Stimulated activated CD8-positive, alpha-beta memory T cell treated with anti-CD3 and anti-CD28 coated beads, Interleukin-4, amount 100 ng/mL, for 1 hour (primary cell): ENCODE data around the gene FERMT3.

Experiments used
- DNase-seq, 2 donors: peaks; one replicate each; pipeline ENCODE4 v3.0.0-alpha.2; 2020; ENCODE audit warnings: low read depth in 2 of 2, low spot score in 1 of 2

FERMT3 gene

DNA sequence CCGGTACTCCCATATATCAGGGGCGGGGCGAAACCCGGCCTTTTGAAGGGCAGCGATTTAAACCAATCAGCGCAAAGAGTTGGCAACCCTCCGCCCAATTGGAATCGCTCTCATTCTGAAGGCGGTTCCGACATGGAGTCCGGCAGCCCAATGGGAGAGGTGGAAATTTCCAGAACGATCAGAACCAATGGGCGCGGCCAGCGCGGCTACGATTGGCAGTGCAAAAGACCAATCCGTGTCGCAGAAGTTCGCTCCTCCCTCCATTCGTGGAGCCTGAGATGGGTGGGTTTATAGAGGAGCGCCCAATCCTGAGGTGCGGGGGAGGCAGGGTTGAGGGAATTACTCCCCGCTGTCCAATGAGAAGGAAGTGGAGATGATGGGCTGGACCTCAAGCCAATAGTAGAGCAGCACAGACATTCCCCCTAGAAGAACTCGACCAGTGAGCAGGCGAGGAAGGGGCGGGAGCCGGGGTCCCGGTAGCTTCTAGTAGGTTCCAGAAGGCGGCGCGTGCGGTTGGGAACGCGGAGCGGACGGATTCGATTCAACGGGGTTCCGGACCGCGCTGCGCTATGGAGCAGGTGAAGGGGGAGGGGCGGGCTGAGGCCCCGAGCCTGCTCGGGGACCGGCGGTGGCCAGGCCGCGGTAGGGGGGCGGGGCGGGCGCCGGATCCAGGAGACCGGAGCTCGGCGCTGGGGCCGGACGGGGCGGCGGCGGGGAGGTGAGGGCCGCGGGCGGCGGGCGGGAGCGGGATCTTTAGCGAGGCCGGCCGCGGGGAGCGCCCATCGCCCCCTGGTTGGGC is 20.6 kb upstream of the FERMT3 start, which contains the start of gene STIP1:
Gene STIP1, plus strand, starts transcription at position 479 of the 799 bp plus-strand sequence. Its CDS starts 91 bp downstream, at position 570.
- peak; percentile 95 to 97 for DNase-seq

DNA sequence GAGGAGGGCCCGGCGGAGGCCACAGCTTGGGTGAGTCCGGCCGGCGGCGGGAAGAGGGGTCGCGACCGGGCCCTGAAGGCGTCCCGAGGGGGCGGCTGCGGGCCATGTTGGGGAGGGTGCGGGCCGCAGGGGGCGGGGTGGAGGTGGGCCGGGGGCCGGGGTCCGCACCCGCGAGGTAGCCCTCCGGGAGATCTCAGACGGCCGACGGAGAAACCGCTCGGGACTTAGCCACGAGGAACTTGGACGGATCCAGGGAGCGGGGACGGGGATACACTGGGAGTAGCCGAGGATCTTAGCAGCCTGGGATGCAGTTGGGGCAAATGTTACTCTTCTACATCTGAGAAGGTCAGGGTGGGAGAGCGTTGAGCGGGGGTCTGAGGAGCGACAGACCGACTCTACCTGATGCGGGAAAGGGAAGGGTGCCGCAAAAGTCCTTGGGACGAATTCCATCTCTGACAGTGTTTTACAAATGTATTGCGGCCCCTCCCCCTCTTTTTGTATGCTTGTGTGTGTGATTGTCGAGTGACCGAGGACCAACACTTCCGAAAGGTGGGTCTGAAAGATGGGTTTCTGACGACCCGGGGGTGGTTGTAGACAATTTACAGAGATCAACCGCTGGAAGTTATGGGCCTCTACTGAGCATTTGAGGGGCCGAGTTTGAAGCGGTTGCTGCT is 19.9 kb upstream of the FERMT3 start:
- DNase-seq, result no peak

DNA sequence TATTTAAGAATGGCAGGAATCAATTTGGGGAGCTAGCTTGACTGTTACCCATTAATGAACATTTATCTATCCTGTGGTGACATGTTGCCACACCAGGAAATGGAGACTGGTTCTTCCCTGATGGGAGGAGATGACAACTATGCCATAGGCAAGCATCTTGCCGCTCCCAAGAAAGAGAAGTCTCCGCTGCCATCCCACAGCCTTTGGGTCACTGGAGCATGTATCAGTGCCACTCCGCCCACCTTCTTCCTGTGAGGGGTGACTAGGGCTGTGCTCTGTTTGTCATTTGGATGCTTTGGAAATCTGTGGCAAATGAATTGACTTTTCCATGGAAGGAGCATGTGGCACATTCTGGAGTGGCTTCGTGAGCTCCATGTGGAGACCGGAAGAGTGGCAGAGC is 14.1 kb upstream of the FERMT3 start:
- DNase-seq, result no peak

DNA sequence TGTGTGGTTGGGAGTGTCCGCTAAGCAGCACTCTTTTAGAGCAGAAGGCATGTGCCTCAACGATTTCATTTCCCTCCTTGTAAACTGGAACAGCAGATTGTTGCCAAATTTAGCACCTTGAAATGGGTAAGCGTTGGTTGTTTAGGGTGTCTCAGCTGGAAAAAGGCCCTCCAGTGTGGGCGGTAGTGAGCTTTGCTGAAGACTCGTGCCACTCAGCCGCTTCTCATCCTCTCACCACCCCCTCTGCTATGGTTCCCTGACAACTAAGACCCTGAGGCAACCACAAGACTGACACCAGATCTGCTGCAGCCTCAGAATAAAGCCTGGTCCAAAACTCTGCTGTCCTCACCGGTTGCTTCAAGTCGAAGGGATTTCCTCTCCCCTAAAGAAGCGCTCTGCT is 9.9 kb upstream of the FERMT3 start:
- no peak for DNase-seq

DNA sequence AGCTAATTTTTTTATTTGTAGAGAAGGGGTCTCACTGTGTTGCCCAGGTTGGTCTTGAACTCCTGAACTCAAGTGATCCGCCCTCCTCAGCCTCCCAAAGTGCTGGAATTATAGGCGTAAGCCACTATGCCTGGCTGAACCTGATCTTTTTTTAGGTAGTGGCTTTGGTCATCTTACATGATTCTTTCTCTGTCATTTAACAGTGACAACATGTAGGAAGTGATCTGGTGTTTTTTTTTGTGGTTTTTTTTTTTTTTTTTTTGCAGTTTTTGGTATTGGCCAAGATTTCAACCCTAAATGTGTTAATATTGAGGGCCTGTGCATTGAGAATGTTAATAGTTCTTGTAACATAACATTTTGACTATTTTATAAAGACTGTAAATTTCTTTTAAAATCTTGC is 8.0 kb upstream of the FERMT3 start:
- DNase-seq, result no peak

DNA sequence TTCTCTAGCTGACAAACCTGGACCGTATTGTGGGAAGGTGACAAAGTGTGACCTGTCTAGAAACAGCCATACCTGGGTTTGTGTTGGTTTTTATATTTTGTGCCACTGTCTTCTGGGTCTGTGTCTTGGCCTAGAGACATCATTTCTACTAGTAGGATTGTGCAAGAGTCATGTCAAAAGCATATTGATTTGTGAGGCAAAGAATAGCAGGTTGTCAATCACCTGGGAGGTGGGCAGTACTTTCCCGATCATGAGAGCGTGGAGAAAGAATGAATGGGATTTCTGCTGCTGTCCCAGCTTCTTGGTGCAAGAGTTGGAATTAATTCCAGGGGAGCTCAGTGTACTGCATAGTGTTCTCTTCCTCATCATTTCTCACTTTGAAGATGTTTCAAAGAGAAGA is 5.0 kb upstream of the FERMT3 start:
- no peak for DNase-seq

DNA sequence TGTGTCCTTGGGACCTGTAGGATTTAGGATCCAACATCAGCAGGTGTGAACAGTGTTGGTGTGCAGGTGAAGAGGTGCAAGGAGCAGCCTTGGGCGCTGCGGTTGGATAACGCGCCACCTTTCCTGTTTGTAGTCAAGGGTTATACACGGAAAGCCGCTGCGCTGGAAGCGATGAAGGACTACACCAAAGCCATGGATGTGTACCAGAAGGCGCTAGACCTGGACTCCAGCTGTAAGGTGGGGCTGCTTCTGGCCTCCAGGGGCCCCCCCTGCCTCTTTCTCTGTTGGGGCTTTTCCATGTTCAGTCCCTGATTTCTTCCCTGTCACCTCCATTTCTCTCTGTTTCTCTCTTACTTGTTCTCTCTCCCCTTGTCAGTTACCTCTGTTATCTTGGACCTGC is 3.5 kb upstream of the FERMT3 start:
- DNase-seq, result no peak

DNA sequence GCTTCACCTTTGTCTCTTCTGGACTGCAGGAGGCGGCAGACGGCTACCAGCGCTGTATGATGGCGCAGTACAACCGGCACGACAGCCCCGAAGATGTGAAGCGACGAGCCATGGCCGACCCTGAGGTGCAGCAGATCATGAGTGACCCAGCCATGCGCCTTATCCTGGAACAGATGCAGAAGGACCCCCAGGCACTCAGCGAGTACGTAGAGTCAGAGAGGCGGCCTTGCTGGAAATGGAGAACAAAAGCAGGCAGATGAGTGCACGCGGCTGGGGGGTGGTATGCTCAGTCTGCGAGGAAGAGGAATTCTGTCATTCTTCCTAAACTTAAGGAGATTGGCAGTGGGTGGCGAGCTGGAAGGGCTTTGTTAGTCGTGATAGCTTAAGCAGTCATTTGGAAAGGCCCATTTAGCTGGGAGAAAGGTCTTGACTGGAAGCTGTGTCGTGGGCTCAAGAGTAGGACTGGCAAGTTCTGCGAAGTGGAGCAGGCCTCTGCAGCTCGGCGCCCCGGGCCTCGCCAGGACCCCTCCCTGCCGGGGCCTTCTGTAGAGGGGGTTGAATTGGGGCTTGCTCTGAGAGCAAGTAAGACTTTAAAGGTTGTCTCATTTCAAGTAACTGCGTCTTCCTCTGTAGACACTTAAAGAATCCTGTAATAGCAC is 3.0 kb upstream of the FERMT3 start:
- DNase-seq, result no peak

DNA sequence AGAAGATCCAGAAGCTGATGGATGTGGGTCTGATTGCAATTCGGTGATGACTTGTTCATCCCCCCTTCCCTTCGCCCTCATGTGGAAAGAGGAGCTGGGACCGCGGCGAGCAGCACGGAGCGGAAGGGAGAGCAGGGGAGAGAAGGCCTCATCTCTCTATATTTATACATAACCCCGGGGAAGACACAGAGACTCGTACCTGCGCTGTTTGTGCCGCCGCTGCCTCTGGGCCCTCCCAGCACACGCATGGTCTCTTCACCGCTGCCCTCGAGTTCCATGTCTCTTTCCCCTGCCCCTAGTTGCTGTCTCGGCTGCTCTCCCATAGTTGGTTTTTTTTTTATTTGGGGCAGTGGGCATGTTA is 2.5 kb upstream of the FERMT3 start:
- DNase-seq, result no peak

DNA sequence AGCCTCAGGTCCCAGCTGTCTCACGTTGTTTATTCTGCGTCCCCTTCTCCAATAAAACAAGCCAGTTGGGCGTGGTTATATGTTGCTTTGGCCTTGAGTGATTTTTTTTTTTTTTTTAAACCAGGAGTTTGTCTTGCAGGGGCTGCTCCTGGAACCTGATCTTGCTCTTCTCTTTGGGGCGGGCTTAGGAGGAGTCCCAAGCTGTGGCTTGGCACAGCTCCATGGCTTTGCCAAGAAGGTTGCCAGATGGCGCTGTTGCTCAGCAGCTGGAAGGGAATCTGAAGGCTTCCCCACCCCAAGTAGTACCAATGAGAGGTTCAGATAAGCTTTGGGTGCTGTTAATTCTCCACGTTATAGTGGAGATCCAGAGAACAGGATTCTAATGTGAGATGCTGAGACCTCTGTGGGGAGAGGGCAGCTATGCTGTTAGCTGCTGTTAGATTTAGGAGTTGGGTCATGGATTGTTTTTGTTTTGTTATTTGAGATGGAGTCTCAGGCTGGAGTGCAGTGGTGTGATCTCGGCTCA is 2.0 kb upstream of the FERMT3 start:
- peak in 1 of 2 donors; percentile 70 for DNase-seq

DNA sequence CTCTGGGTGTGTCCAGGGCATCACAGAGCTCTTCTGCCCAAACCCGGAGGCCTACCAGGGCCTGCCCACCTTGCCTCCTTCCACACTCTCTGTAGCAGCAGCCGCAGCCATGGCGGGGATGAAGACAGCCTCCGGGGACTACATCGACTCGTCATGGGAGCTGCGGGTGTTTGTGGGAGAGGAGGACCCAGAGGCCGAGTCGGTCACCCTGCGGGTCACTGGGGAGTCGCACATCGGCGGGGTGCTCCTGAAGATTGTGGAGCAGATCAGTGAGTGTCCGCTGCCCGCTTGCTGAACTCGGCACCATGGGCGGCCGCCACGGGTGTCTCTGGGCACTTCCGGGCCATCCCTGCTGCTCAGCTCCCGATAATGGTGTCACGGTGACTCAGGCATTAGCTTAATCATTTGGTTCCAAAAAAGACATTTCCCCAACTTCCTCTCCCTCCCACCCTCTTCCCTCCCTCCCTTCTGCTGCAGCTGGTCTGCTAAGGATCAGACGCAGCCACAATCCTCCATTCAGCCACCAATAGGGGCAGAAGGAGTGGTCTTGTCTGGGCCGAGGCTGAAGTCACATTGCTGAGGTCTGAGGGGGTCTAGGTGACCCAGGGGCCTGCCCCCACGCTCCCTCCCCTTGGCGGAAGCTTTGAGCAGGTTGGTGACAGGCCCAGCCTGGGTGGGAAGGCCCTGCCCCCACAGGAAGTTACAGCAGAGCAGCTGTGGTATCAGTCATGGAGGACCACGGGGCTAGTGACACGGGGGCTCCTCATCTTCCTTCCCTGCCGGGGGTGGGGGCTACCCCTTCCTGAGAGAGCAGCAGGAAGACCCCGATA is 950 bp downstream of the FERMT3 start:
- DNase-seq, result peak in 1 of 2 donors; percentile 61

DNA sequence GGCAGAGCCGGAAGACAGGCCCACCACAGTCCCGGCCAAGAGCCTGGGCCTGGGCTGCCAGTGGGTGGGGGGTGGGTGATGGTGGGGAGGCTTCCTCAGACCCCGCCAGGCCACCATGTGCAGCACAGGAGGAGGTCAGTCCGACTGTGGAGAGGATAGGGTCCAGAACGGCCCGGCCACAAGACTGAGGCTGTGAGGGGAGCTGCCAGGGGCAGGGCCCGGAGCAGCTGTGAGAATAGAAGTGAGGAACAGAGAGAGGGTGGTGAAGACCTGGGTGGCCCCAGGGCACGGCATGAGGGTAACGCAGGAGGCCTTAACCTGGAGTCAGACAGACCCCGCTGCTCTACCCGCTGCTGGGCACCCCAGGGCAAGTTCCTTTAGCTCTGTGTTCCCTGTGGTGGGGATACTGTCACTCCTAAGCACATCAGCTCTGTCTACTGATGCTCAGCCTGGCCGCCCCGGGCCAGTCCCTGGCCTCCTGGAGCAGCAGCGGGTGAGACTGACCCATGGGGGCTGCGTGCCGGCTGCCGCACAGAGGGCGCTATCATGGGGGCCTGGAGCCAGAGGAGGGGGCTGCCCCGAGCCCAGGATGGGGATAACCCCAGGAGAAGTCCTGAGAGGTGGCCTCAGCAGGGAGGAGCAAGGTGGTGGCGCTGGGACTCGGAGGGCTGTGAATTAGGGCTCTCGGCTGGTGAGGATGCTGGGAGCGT is 1.7 kb downstream of the FERMT3 start:
- no peak for DNase-seq

DNA sequence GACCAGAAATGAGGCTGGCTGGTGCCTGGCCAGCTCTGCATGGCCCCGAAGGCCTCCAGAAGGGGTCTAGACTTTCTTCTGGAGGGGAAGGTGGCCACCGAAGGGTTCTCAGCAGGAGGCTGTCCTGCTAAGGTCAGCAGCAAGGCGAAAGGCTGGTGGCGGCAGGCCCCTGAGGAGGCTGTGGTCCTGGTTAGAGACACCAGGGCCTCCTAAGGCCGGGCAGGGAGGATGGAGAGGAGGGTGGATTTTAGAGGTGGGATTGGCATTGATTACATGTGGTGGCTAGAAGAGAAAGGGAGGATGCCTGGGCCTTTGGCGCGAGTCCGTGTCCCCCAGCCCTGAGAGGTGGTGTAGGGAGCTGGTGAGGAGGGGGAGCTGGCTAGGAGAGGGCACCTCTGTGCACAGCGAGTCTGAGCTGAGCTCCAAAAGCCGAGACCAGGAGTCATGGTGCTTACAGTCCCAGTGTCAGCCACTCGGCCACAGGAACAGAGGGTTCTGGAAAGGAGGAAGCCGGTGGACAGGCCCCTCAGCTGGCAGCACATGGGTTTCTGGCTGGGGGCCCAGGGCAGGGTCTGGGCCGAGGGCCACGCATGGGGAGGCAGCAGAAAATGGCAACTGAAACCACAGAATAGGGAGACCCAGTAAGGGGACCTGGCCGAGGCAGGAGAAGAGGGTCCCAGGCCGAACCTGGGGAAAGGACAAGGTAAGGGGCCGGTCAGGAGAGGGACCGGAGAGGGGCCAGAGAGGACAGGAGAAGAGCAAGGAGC is 2.5 kb downstream of the FERMT3 start:
- no peak for DNase-seq

DNA sequence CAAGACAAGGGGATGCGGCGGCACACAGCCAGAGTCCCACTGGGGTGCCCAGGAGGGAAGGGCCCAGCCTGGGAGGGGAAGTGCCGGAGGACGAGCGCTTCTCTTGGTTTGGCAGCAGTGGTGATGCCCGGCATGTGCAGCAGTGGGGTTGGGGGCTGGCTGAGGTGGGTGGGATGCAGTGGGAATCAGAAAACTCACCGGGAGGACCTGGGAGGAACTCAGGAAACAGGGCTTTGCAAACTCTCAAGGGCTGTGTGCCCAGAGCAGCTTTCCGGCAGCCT is 3.0 kb downstream of the FERMT3 start:
- DNase-seq, result no peak

DNA sequence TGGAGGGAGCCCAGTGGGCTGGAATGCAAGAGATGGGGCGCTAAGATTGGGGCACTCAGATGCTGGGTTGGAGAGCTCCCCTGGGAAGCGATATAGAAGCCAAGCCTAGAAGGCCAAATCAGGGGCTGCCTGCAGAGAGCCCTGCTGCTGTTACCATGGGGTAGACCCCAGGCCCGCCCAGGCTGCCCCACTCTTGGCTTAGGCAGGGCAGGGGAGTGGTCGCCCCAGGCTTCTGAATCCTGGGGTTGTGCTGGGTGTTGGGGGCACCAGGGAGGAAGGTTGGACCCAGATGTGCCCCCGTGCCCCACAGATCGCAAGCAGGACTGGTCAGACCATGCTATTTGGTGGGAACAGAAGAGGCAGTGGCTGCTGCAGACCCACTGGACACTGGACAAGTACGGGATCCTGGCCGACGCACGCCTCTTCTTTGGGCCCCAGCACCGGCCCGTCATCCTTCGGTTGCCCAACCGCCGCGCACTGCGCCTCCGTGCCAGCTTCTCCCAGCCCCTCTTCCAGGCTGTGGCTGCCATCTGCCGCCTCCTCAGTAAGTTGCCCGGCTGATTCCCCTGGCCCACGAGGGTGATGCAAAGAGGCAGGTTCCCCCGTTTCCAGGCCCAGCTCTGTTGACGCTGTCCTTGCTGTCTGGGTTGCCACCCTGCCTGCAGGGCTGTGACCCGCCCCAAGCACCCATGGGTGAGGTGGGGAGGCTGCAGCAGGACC is 3.9 kb downstream of the FERMT3 start:
- no peak for DNase-seq

DNA sequence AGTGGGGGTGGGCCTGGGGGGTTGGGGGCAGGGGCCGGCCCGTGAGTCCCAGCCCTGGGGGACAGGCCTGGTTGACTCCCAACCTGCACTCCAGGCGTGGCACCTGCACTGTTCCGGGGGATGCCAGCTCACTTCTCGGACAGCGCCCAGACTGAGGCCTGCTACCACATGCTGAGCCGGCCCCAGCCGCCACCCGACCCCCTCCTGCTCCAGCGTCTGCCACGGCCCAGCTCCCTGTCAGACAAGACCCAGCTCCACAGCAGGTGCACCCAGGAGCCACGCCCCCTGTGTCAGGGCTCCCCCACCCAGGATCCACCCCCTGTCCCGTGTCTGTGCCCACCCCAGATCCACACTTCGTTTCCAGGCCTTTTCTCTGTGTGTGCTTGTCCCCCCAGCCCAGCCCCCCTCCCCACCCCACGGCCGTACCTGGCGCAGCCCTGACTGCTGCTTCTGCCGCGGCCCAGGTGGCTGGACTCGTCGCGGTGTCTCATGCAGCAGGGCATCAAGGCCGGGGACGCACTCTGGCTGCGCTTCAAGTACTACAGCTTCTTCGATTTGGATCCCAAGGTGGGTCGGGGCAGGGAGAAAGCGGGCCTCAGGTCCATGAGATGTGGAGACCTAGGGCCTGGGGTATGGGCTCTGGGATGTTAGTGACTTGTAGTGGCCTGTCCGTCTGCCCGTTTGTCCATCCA is 4.8 kb downstream of the FERMT3 start:
- no peak for DNase-seq

DNA sequence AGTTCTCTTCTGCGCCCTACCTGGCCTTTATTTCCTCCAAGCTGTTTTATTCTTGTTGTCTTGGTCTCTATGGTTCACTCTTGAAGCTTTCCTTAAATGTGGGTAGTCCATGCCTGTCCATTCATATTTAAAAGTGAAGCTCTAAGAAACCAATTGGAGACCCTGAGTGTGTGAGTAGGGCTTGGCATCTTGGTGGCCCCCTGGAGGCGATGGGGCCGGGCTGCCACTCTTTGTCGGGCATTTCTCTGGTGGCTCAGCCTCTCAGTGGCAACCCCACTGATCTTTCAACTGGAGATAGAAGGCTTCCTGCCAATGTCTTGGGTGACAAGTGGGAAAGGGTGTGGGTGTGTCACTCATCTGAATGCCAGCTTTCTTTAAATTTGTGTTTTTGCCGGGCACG is 10.4 kb downstream of the FERMT3 start:
- DNase-seq, result no peak

DNA sequence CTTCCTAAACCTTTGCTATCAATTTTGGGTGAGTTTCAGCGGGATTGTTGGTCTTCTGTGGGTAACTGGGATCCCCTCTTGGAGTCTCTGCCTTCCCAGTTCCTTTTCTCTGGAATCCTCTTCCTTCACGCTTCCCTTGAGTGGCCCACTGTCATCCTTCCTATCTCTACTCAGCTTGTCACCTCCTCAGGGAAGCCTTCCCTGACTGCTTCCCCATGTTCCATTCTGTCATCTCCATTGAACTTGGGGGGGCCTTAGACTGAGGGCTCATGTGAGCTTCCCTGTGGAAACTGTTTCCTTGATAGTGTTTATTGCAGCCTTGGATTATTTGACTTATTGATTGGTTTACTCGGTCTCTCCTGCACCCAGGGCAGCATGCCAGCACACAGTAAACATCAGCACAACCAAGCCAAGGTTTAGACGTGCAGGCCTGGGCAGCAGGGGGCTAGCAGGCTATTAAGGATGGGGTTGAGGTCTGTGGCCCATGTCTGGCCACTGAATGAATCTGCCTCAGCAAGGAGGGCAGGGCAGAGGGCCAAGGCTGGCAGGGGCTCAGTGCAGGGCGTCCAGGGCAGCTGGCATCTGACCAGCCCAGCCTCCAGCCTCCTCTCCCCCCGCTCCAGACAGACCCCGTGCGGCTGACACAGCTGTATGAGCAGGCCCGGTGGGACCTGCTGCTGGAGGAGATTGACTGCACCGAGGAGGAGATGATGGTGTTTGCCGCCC is 12.3 kb downstream of the FERMT3 start:
- DNase-seq, result no peak
